ENCODE results near the gene FADS2. TPM values are rescaled to one million over a fixed set of nuclear protein-coding genes. Genes with fewer than 3 reads are reported as not detected.

FADS2 gene
- total and polyA plus RNA-seq, 2 of the 13 experiments (the other 11 are each of a cell fraction or from before 2014, with no cell fraction given) = 90.1 to 124 TPM

DNA sequence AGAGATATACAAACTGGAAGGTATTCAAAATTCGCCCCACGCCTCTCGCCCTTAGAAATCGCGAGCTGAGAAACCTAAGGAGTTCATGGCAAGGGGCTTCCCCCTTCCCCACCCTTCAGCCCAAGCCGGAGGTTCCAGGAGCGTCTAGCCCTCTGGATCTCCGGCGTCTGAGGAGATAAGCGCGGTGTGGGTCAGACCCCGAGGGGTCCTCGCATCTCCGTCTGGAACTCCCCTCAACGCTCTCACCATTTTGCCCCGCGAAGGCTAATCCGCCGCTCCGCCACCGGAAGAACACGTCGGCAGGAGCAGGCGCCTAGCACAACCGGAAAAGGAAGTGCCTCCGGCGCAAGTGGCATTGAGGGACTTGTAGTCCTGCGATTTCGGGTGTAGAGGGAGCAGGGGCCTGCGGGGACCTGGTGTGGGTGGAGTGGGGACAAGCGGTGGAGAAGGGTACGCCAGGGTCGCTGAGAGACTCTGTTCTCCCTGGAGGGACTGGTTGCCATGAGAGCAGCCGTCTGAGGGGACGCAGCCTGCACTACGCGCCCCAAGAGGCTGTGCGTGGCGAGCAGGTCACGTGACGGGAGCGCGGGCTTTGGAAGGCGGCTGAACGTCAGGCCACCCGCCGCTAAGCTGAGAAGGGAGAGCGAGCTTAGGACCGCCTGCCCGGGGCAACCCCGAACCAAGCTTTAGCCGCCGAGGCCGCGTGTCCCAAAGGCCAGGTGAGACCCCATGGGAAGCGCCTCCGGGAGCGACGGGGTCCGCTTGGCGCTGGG lies 35.6 kb upstream of the FADS2 start, which contains the start of the genes FEN1 and TMEM258 (continued):
- TF ChIP-seq SALL2 (CRISPR knock-in tag; IDR thresholded peaks at IDR 0.05) (peak; percentile 93), MTF1 (CRISPR knock-in tag; IDR thresholded peaks at IDR 0.05) (0 out of 2 replicates have a peak, but pooled peaks have one; percentile 12), ARNT2 (CRISPR knock-in tag; IDR thresholded peaks at IDR 0.05; ENCODE audit: low read depth) (peak; percentile 69), MAF1 (CRISPR knock-in tag; IDR thresholded peaks at IDR 0.05; ENCODE audit: borderline replicate concordance) (0 out of 2 replicates have a peak, but pooled peaks have one; percentile 27), ZNF777 (CRISPR knock-in tag; IDR thresholded peaks at IDR 0.05) (peak; percentile 74), RBM39 (IDR thresholded peaks at IDR 0.05; ENCODE audit: low read depth, low read length, poor library complexity, severe bottlenecking) (peak; percentile 81), RAD51 (IDR thresholded peaks at IDR 0.05; ENCODE audit: borderline replicate concordance) (peak; percentile 98), RXRA (CRISPR knock-in tag; IDR thresholded peaks at IDR 0.05) (0 out of 2 replicates have a peak, but pooled peaks have one; percentile 46), KLF16 (CRISPR knock-in tag; IDR thresholded peaks at IDR 0.05) (peak in 1 of 2 experiments; percentile 78; a peak in 1 of 4 replicates), TMF1 (CRISPR knock-in tag; IDR thresholded peaks at IDR 0.05; ENCODE audit: low read depth) (0 out of 2 replicates have a peak, but pooled peaks have one; percentile 68), IKZF4 (CRISPR knock-in tag; IDR thresholded peaks at IDR 0.05; ENCODE audit: borderline replicate concordance, low read depth, not compliant biosample characterization) (peak; percentile 60), MED1 (CRISPR knock-in tag; IDR thresholded peaks at IDR 0.05) (peak; percentile 53), ZNF12 (CRISPR knock-in tag; IDR thresholded peaks at IDR 0.05) (0 out of 2 replicates have a peak, but pooled peaks have one; percentile 8), STAG1 (CRISPR knock-in tag; IDR thresholded peaks at IDR 0.05) (no peak), ZFY (CRISPR knock-in tag; IDR thresholded peaks at IDR 0.05) (peak; percentile 80), HCFC1 (IDR thresholded peaks at IDR 0.05; ENCODE audit: low read depth, low read length) (peak; percentile 80), MIER3 (CRISPR knock-in tag; IDR thresholded peaks at IDR 0.05; ENCODE audit: borderline replicate concordance) (peak; percentile 66), FOXO1 (CRISPR knock-in tag; IDR thresholded peaks at IDR 0.05) (no peak), FLYWCH1 (CRISPR knock-in tag; IDR thresholded peaks at IDR 0.05) (no peak), NFKB2 (CRISPR knock-in tag; IDR thresholded peaks at IDR 0.05; ENCODE audit: borderline replicate concordance) (peak; percentile 79), KAT8 (CRISPR knock-in tag; IDR thresholded peaks at IDR 0.05) (peak; percentile 96)
- TF ChIP-seq, protein P1, sequence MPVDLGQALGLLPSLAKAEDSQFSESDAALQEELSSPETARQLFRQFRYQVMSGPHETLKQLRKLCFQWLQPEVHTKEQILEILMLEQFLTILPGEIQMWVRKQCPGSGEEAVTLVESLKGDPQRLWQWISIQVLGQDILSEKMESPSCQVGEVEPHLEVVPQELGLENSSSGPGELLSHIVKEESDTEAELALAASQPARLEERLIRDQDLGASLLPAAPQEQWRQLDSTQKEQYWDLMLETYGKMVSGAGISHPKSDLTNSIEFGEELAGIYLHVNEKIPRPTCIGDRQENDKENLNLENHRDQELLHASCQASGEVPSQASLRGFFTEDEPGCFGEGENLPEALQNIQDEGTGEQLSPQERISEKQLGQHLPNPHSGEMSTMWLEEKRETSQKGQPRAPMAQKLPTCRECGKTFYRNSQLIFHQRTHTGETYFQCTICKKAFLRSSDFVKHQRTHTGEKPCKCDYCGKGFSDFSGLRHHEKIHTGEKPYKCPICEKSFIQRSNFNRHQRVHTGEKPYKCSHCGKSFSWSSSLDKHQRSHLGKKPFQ (CRISPR knock-in tag; IDR thresholded peaks at IDR 0.05; ENCODE audit: insufficient replicate concordance) = peak; percentile 65
- TF ChIP-seq, protein P2, sequence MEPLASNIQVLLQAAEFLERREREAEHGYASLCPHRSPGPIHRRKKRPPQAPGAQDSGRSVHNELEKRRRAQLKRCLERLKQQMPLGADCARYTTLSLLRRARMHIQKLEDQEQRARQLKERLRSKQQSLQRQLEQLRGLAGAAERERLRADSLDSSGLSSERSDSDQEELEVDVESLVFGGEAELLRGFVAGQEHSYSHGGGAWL (CRISPR knock-in tag; IDR thresholded peaks at IDR 0.05) = peak; percentile 61; the same call in 1 of the 2 replicates
- TF ChIP-seq, protein P3, sequence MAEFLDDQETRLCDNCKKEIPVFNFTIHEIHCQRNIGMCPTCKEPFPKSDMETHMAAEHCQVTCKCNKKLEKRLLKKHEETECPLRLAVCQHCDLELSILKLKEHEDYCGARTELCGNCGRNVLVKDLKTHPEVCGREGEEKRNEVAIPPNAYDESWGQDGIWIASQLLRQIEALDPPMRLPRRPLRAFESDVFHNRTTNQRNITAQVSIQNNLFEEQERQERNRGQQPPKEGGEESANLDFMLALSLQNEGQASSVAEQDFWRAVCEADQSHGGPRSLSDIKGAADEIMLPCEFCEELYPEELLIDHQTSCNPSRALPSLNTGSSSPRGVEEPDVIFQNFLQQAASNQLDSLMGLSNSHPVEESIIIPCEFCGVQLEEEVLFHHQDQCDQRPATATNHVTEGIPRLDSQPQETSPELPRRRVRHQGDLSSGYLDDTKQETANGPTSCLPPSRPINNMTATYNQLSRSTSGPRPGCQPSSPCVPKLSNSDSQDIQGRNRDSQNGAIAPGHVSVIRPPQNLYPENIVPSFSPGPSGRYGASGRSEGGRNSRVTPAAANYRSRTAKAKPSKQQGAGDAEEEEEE (CRISPR knock-in tag; IDR thresholded peaks at IDR 0.05; ENCODE audit: borderline replicate concordance) = peak; percentile 66; the same call in 1 of the 2 replicates
- TF ChIP-seq, protein P4, sequence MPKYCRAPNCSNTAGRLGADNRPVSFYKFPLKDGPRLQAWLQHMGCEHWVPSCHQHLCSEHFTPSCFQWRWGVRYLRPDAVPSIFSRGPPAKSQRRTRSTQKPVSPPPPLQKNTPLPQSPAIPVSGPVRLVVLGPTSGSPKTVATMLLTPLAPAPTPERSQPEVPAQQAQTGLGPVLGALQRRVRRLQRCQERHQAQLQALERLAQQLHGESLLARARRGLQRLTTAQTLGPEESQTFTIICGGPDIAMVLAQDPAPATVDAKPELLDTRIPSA (CRISPR knock-in tag; IDR thresholded peaks at IDR 0.05; ENCODE audit: borderline replicate concordance) = peak; percentile 62; the same call in 1 of the 2 replicates

Measured in HepG2 (cell line).